Dedifferentiated amniotic fluid mesenchymal stem cell (primary cell): Measurements from ENCODE around the gene TFDP3.

ENCODE experiments used
- DNase-seq: peaks from one replicate; pipeline ENCODE4 v3.0.0-alpha.2; 2016; ENCODE audit errors: extremely low spot score

TFDP3 gene

GRCh38 chrX:133185938-133186337, 32.2 kb downstream of the TFDP3 start:
- DNase-seq: no peak

- DNase-seq: no peak
These were observed 33.0 kb downstream of the TFDP3 start for GRCh38 chrX:133185119-133185518.

GRCh38 chrX:133183806-133184205, 34.3 kb downstream of the TFDP3 start:
- DNase-seq: no peak

- no peak for DNase-seq
These were observed 38.7 kb downstream of the TFDP3 start for GRCh38 chrX:133179500-133179899.

GRCh38 chrX:133177202-133177601, 41.0 kb downstream of the TFDP3 start:
- no peak for DNase-seq

GRCh38 chrX:133175605-133176004, 42.5 kb downstream of the TFDP3 start:
- DNase-seq: no peak

- no peak for DNase-seq
These were observed 43.0 kb downstream of the TFDP3 start for GRCh38 chrX:133175162-133175561.

GRCh38 chrX:133171962-133172708, 46.0 kb downstream of the TFDP3 start:
- DNase-seq: no peak
